GM19239 (cell line): ENCODE measurements around the gene NDE1.
"Not testable (repeated sequence)": the region's sequence is repeated elsewhere in the genome, so short reads cannot be mapped to it uniquely, and the experiment has no call there.

ENCODE experiments used
- DNase-seq: peaks from one replicate; pipeline ENCODE4 v3.0.0; 2011; ENCODE audit warnings: low spot score; ENCODE audit not compliant: insufficient read length
- FAIRE-seq: peaks from 2 replicates; lab custom pipeline; 2011; peaks lifted over from hg19 to GRCh38; lab: Jason Lieb, UNC

NDE1 gene

DNA sequence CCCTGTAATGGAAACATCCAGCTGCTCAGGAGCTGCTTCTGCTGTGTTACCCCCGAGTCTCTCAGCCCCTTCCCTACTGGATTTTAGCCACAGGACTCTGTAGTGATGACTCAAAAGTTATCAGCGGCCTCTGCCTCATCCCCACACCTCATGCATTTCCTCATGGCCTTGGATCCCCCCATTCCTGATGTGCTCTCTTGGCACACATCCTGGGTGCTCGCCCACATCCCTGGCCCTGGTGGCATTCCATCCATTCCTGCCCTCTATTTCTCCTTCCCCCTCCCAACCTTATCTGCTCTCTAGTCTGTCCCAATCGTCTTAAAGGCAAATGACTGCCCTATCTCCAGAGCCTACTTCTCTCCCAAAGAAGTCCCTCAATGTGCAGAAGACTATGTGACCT lies 31.7 kb upstream of the NDE1 start:
- no peak for DNase-seq
- no peak for FAIRE-seq

DNA sequence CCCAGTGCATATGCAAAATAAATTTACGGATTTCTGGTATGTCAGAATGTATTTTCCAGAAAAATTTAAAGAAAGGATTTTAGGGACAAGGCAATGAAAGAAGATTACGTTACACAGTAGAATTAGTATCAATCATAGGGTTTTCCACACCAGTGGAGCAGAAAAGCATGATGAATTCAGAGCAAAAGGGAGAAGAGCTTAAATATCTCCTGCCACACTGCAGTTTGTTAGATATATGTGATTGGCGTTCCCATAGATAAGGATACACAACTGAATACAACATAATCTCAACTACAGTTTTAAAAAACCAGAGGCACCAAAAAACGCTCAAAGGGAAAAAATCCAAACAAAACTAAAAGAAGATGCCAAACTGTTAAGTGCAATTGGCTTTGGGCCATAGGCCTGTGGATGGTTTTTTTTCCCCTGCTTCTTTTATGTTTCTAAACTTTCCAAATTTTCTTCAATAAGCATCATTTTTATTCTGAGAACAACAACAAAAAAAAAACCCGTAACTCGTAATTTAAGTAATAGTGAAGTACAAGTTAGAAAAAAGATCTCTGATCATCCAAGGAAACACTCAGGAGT lies 29.3 kb upstream of the NDE1 start:
- no peak for FAIRE-seq

DNA sequence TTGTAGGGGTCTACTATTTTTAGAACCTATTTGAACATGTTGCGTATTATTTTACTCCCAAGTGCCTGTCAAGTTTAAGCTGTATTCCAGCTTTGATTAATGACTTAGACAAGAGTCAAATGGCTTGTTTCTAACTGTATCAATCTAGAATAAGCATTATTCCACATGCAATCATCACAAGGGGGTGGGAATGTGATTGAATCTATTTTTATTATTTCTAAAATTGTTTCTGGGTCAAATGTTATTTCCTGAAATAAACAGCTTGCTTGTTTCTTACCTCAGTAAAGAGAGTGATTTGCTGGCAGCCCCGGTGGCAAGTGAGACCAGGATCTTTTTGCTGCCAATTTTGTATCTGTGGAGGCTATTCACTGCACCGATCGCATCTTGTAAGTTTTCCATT lies 28.6 kb upstream of the NDE1 start:
- FAIRE-seq (no peak), DNase-seq (no peak)

More for the DNA sequence above, 29.3 kb upstream of the NDE1 start:
- DNase-seq: no peak

DNA sequence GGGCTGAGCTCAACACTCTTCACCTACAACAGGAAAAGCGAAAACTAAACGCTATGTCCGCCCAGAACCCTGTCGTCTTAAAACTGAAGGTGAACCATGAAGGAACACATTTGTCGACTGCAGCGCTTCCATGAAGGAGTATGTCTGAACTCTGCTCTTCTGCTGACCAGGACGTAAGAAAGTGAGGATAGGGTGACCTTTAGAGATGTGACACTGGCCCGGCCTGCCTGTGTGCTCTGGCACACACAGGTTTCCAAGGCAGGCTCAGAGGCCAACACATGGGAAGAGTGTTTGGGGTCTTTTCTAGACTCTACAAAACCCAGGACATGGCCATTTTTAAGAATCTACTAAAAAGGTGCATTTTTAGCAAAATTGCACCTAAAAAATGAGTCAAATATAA lies 28.2 kb upstream of the NDE1 start:
- DNase-seq (no peak), FAIRE-seq (no peak)

DNA sequence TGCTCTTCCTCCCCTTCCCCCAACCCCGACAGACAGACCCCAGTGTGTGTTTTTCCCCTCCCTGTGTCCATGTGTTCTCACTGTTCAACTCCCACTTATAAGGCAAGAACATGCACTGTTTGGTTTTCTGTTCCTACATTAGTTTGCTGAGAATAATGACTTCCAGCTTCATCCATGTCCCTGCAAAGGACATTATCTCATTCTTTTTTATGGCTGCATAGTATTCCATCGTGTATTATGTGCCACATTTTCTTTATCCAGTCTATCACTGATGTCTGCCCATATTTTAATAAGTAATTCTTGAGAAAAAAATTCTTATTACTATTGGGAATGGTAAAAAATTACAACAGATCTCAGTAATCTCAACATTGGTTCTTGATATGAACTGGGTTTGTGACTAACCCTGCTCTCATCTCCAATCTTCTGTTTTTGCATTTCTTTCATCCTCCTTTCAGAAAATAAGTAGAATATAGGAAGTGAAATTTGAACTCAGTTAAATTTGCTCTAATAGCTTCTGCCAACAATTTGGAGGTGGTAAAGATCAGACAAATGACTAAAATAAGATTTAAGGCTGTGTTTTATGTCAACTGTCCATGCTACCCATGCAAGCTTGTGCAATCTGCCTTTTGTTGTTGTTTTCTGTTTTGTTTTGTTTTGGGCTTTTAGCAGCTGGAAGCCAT lies 18.2 kb upstream of the NDE1 start:
- DNase-seq: no peak
- FAIRE-seq: no peak

DNA sequence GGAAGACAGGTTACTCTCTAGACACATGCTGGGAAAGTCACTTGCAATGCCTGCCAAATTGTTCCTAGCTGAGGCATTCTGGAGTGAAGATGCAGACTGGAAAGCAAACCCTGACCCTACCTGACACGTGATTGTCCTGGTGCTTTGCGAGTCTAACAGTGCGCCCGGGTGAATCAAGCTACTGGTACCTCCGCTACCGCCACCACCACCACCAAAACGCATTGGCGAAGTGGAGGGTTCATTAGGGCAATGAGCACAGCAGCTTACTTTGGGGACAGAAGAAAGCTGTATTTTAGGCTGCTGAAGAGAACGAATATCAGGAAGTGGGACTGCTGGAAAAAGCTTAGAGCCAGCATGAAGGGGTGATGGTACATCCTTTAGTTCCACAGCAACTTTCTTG lies 14.1 kb upstream of the NDE1 start:
- FAIRE-seq (no peak), DNase-seq (no peak)

DNA sequence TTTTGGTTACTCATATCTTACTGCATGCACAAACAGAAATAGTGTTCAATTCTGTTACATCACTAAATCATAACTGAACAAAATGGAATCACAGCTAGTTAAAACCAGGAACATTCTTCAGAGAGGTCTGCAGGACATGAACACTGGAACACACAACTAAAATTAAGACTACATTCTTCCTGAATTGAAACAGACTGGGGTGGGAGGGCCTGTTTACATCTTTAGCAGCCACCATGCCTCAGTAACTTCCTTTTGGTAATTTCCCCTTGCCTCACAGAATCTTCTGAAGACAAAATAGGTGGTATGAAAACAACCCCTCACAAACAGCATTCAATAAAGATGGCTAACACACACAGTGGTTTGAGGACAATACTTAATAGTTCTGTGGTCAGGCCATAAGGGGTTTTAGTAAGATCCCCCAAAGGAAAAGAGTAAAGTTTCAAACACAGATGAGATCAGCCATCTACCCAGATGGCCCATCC lies 13.6 kb upstream of the NDE1 start:
- DNase-seq (no peak), FAIRE-seq (peak; percentile 89)

DNA sequence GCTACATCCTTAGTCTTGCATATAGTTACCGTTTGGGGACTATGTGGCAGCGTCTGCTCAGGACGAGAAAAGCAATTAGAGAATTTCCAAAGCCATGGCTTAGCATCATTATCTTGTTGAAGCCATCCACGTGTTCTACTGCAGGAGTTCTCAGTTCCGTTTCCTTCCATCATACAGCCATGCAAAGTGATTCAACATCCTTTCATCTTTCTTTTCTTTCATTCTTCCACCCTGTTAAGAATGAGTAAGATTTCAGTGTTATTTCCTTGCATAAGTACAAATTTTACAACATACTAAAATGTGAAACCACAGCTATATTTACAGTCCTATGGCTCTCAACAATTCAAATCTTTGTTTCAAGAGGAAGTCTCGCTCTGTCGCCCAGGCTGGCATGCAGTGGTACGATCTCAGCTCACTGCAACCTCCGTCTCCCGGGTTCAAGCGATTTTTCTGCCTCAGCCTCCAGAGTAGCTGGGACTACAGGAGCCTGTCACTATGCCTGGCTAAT lies 10.9 kb upstream of the NDE1 start:
- DNase-seq (no peak), FAIRE-seq (peak; percentile 91)

DNA sequence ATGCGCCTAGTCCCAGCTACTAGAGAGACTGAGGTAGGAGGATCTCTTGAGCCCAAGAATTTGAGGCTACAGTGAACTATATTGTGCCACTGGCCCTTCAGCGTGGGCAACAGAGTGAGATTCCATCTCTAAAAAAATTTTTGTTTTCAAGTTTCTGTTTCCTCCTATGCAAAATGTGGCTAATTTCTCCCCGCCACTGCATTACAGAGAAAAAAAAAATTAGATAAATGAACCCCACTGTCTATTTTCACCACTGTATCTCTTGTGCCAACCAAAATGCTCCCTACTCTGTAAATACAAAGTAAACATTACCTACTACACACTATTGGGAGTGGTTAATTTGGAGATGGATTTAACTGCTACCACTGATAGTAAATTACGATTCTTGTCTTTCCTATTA lies 9.1 kb upstream of the NDE1 start:
- no peak for DNase-seq

DNA sequence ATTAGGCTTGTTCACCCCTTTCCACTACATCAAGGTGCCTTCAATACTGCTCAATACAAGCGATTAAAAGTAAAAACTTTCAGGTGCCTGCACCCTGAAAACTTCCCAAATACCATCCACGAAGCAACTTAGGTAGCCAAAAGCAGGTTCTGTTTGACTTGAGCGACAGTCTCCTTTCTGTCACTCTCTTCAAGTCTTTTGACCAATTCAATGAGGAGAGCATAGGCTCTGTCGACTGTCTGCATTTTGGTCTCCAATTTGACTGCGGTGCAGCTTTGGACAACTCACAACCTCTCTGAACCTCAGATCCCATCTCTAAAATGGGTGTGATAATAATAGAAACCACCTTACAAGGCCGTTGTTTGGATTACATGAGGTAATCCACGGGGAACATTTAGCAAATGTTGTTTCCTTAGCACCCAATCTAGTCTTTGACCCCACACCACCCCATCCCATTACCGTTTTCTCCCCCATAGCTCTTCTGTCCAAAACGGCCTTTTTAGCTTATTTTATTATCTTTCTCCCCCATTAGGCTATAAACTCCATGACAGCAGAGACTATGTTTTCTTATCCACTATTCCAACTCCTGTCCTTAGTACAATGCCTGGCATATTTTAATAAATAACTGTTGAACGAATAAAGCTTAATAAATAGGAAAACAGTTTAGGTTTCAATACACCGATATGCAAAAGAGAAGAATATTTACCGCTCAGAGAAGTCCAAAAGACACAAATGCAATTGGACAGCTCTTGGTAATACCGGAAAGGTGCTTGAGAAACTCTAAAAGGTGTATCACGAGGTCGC lies 8.1 kb upstream of the NDE1 start:
- DNase-seq (no peak), FAIRE-seq (peak; percentile 71)

More for the DNA sequence above, 9.1 kb upstream of the NDE1 start:
- FAIRE-seq: peak; percentile 77

DNA sequence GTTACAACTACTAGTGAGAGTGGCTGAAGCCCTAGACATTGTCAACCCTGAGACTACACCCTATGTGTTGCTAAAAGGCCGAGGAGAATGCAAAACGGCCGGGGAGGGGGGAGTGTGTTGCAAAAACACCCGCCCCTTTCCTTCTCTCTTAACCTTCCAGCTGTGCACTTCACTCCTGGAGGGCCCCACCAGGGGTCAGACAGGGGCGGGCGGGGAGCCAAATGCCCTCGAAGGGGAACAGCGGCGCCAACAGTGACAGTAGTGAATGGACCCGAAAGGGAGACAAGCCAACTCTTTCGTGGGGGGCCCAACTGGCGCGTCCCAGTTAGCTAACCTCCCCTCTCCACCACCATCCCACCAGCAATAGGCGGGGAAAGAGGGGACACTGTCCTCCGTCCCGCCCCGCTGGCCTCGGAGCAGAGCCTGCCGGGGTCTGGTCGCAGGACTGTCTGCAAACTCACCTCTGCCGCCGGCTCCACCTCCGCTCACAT lies 7.4 kb upstream of the NDE1 start:
- DNase-seq: no peak
- FAIRE-seq: peak; percentile 89

DNA sequence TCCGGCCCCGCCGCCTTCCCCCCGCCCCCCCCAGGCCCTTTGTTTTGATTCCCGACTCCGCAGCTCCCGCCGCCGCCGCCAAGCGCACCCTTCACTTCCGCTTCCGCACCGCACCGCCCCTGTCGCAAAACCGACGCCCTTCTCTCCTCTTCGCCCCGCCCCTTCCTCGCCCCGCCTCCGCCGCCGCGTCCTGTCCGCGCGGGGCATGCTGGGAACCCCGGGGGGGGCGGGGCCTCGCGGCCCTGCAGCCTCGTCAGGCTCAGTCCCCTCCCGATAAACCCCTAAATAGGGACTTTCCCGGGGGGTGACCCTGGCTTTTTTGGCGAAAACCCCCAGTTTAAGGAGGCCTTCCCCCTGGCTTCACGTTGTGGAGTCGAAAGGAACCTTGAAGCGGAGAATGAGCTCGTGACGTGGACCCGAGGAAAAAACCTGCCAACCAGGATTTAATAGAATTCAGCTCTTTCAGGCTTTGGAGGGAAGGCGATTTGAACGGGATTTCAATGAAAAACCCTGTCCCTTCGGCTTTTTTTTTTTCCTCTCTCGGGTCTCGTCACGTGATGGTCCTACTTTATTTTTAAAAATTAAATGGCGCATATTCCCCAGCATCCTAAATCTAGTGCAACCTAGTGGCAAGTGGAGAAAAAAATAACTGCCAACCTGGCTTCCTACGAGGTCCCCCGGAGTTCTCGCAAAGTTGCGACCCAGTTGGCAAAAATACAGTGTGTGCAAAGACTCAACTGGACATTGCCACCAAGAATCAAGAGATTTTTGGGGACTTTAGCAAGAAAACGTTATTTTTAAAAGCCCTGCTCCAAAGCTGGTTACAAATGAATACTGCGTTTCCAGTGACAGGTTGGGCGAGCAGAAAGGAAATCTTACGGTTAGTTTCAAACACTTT lies 6.7 kb upstream of the NDE1 start, which contains the start of gene MARF1:
TSS of gene MARF1 (minus strand) at position 107 of the 898 bp plus-strand sequence. CDS start 3,921 bp downstream, outside the sequence.
- DNase-seq (no peak), FAIRE-seq (peak; percentile 77)

DNA sequence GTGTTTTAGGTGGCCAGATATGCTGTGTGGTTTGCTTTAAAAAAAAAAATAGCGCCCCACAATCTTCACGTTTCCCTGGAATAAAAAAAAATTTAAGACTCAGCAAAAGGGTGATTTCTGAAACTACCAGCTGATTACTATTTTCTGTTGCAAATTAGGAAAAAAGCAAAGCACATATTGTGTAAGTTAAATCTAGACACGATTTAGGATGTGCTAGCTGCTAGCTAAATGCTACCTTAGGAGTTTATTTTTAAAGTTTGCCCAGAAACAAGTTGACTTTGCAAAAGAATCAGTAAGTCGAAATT lies 6.1 kb upstream of the NDE1 start:
- DNase-seq: no peak

DNA sequence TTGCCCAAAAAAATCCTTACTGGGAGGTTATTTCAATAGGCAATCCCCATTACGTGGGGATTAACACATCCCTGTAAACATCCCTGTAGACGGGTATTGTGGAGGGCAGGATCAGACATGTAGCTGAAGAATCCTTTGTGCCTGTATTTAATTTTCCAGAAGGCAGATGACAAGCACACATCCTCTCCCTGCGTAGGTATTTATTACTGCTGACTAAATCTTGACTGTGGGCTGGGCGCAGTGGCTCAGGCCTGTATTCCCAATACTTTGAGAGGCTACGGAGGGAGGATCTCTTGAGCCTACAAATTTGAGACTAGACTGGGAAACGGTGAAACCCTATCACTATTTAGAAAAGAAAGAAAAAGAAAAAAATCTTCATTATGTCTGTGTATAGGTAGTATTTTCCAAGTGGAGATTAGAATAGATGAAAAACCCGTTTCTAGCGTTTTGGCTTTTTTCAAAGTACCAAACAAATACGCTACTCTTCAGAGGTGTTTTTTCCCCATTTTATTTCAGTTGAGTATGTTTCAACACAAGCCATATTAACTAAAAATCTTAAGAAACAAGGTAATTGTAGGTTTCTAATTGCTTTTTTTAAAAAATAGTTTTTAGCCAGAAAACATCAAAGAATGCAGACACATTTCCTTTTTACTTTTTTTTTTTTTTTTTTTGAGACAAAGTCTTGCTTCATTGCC lies 5.6 kb upstream of the NDE1 start:
- FAIRE-seq (peak; percentile 37), DNase-seq (no peak)

More for the DNA sequence above, 6.1 kb upstream of the NDE1 start:
- no peak for FAIRE-seq

DNA sequence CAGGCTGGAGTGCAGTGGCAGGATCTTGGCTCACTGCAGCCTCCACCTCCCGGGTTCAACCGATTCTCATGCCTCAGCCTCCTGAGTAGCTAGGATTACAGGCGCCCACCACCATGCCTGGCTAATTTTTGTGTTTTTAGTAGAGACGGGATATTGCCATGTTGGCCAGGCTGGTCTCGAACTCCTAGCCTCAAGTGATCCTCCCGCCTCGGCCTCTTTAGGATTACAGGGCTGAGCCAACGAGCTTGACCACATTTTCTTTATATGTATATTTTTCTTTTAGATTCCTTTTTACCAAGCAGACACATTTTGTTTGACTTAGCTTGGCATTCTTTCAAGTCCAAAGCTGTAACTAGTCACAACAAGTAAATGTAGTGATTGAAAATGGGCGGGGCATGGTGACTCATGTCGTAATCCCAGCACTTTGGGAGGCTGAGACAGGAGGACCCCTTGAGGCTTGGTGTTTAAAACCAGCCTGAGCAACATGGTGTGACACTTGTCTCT lies 5.0 kb upstream of the NDE1 start:
- DNase-seq, FAIRE-seq: not testable (repeated sequence)

DNA sequence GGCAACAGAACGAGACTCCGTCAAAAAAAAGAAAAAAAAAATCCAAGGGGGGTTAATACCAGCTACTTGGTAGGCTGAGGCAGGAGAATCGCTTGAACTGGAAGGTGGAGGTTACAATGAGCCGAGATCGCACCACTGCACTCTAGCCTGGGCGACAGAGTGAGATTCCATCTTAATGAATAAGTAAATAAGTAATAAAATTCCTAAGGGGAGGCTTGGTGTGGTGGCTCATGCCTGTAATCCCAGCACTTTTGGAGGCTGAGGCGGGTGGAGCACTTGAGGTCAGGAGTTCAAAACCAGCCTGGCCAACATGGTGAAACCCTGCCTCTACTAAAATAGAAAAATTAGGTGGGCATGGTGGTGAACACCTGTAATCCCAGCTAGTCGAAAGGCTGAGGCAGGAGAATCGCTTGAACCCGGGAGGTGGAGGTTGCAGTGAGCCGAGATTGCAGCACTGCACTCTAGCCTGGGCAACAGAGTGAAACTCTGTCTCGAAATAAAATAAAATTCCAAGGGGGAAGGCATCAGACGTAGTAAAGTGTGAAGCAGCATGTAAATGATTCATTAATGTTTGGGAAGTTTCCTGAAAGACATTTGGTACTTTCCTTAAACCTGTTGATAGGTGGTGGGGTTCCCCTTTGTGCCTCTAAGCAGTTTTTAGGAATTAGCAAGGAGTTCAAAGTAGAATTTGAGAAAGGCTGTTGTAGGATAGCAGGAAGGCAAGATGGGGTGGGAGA lies 3.3 kb upstream of the NDE1 start:
- FAIRE-seq: peak; percentile 18
- DNase-seq: not testable (repeated sequence)

DNA sequence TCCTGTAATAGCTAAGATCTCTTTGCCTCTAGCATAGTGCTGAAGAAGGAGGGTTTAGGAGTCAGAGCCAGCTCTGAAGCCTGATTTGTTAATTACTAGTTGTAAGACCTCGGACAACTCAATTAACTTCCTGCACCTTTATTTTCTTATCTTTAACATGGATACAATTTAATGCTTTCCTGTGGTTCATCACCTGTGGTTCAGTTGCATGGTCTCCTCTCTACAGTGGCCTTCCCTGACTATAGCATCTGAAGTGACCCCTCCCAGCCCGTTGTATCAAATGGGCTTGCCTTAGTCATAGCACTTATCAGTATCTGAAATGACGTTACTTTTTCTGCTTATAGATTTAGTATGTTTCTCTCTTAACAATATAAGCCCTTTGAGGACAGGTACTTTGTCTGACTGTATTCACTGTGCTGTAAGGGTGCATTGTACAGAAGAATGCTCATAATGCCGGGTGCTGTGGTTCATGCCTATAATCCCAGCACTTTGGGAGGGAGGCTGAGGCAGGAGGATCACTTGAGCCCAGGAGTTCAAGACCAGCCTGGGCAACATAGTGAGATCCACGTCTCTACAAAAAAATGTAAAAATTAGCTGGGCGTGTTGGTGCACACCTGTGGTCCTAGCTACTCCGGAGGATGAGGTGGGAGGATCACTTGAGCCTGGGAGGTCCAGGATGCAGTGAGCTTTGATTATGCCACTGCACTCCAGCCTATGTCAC lies 2.6 kb upstream of the NDE1 start:
- FAIRE-seq (no peak), DNase-seq (no peak)
